K562 (cell line): ENCODE measurements around the gene MPC1. TPM values are rescaled to one million over a fixed set of nuclear protein-coding genes. Genes with fewer than 3 reads are reported as not detected.
A peak's percentile ranks its signal among the peaks of the same experiment; 100 is the strongest.

ENCODE experiments used
- CCAR2 ChIP-seq: fragments of 200-400 bp; formaldehyde crosslinking; IDR thresholded peaks from 2 replicates; pipeline ENCODE4 v1.6.1; 2017; ENCODE audit warnings: mild to moderate bottlenecking, low read depth, low read length
- FOXJ2 ChIP-seq: fragments of 200-800 bp; sonication (Bioruptor generic); IDR thresholded peaks from 2 replicates; pipeline ENCODE4 v1.6.1; 2016; ENCODE audit warnings: missing genetic modification characterization, missing compliant biosample characterization
- FOXK1 ChIP-seq: sonication (generic); formaldehyde crosslinking; IDR thresholded peaks from 2 replicates; pipeline ENCODE4 v1.8.0; 2022; ENCODE audit warnings: missing genetic modification reagents, mild to moderate bottlenecking, borderline replicate concordance
- KAT8 ChIP-seq: fragments of 450-650 bp; IDR thresholded peaks from 2 replicates; pipeline ENCODE4 v1.6.1; 2016; ENCODE audit warnings: low read depth, mild to moderate bottlenecking
- MEF2D ChIP-seq: conservative IDR thresholded peaks from 2 replicates; pipeline ENCODE4 v1.6.1; 2016; ENCODE audit warnings: low read depth, missing genetic modification characterization, missing compliant biosample characterization
- TBP ChIP-seq: optimal IDR thresholded peaks from 2 replicates; pipeline ENCODE3; 2011; ENCODE audit warnings: low read depth, low read length, improper control_type of control experiment
- ZNF12 ChIP-seq: sonication (generic); formaldehyde crosslinking; IDR thresholded peaks from 2 replicates; pipeline ENCODE4 v1.4.0; 2020; ENCODE audit warnings: mild to moderate bottlenecking, missing genetic modification reagents
- ZNF586 ChIP-seq: fragments of 450-650 bp; formaldehyde crosslinking; conservative IDR thresholded peaks from 2 replicates; pipeline ENCODE4 v1.4.0; 2020; ENCODE audit warnings: mild to moderate bottlenecking, moderate library complexity
- ZNF766 ChIP-seq: fragments of 200-800 bp; sonication (Bioruptor generic); conservative IDR thresholded peaks from 2 replicates; pipeline ENCODE4 v1.6.1; 2016; ENCODE audit warnings: missing genetic modification characterization, missing compliant biosample characterization
- polyA plus RNA-seq, 8 experiments: library from polyadenylated mRNA; depleted of rRNA in 4 of 8; stranded (reverse) in 5 of 8; unstranded in 3 of 8; fragments of >200 nt; fragmentation: Nextera tagmentation in 2 of 8; fragmentation: Illumina TruSeq in 1 of 8; extraction: Ambion mirVana in 2 of 8; extraction: Trizol in 1 of 8; gene quantifications; 2 replicates each; pipeline versions ENCODE4 v1.2.1 to v1.2.3, GENCODE V29; 2011 to 2014; ENCODE audit warnings: inconsistent platforms in 1 of 8, missing spikeins in 1 of 8
- total RNA-seq, 7 experiments: library from RNA; depleted of rRNA in 6 of 7; stranded (reverse); fragments of >200 nt in 6 of 7; fragmentation: Illumina TruSeq in 2 of 7; extraction: Trizol in 2 of 7; gene quantifications; 2 replicates each; pipeline versions ENCODE4 v1.2.1 to v1.2.3, GENCODE V29; 2011 to 2021; ENCODE audit warnings: low replicate concordance in 1 of 7
- TF ChIP-seq, protein P1 (sequence below): fragments of 450-650 bp; IDR thresholded peaks from 2 replicates; pipeline ENCODE4 v1.6.1; 2016; ENCODE audit warnings: mild to moderate bottlenecking, moderate library complexity
- TF ChIP-seq, protein P2 (sequence below): fragments of 250-450 bp; sonication (Bioruptor Pico); IDR thresholded peaks from 2 replicates; pipeline ENCODE4 v1.4.0; 2020; ENCODE audit warnings: mild to moderate bottlenecking, moderate library complexity
- TF ChIP-seq, protein P3 (sequence below): fragments of 450-650 bp; IDR thresholded peaks from 2 replicates; pipeline ENCODE4 v1.6.1; 2016
- TF ChIP-seq, protein P4 (sequence below): sonication (generic); formaldehyde crosslinking; IDR thresholded peaks from 2 replicates; pipeline ENCODE4 v1.8.1; 2023; ENCODE audit warnings: mild to moderate bottlenecking, missing genetic modification reagents

Gene MPC1
- total and polyA plus RNA-seq, 9 of the 15 experiments (the other 6 are each of a cell fraction or from before 2014, with no cell fraction given) = 78.6 to 185 (median 138) TPM

DNA sequence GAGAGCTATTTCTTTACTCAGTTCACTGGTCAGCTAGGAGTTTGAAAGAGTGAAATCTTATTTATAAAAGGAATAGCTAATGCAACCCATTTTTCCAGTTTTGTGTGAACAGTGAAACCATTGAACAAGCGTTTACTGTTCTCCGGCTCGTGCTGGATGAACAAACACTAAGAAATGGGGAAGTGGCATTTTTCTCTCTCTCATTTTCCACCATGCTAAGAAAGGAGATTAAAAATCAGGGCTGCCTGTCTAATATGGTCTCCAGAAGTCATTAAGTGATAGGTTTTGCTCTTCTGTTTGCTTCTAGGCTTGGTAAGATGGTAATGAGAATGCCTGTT is 39.6 kb downstream of the MPC1 start (continued):
- TF ChIP-seq, protein P1, sequence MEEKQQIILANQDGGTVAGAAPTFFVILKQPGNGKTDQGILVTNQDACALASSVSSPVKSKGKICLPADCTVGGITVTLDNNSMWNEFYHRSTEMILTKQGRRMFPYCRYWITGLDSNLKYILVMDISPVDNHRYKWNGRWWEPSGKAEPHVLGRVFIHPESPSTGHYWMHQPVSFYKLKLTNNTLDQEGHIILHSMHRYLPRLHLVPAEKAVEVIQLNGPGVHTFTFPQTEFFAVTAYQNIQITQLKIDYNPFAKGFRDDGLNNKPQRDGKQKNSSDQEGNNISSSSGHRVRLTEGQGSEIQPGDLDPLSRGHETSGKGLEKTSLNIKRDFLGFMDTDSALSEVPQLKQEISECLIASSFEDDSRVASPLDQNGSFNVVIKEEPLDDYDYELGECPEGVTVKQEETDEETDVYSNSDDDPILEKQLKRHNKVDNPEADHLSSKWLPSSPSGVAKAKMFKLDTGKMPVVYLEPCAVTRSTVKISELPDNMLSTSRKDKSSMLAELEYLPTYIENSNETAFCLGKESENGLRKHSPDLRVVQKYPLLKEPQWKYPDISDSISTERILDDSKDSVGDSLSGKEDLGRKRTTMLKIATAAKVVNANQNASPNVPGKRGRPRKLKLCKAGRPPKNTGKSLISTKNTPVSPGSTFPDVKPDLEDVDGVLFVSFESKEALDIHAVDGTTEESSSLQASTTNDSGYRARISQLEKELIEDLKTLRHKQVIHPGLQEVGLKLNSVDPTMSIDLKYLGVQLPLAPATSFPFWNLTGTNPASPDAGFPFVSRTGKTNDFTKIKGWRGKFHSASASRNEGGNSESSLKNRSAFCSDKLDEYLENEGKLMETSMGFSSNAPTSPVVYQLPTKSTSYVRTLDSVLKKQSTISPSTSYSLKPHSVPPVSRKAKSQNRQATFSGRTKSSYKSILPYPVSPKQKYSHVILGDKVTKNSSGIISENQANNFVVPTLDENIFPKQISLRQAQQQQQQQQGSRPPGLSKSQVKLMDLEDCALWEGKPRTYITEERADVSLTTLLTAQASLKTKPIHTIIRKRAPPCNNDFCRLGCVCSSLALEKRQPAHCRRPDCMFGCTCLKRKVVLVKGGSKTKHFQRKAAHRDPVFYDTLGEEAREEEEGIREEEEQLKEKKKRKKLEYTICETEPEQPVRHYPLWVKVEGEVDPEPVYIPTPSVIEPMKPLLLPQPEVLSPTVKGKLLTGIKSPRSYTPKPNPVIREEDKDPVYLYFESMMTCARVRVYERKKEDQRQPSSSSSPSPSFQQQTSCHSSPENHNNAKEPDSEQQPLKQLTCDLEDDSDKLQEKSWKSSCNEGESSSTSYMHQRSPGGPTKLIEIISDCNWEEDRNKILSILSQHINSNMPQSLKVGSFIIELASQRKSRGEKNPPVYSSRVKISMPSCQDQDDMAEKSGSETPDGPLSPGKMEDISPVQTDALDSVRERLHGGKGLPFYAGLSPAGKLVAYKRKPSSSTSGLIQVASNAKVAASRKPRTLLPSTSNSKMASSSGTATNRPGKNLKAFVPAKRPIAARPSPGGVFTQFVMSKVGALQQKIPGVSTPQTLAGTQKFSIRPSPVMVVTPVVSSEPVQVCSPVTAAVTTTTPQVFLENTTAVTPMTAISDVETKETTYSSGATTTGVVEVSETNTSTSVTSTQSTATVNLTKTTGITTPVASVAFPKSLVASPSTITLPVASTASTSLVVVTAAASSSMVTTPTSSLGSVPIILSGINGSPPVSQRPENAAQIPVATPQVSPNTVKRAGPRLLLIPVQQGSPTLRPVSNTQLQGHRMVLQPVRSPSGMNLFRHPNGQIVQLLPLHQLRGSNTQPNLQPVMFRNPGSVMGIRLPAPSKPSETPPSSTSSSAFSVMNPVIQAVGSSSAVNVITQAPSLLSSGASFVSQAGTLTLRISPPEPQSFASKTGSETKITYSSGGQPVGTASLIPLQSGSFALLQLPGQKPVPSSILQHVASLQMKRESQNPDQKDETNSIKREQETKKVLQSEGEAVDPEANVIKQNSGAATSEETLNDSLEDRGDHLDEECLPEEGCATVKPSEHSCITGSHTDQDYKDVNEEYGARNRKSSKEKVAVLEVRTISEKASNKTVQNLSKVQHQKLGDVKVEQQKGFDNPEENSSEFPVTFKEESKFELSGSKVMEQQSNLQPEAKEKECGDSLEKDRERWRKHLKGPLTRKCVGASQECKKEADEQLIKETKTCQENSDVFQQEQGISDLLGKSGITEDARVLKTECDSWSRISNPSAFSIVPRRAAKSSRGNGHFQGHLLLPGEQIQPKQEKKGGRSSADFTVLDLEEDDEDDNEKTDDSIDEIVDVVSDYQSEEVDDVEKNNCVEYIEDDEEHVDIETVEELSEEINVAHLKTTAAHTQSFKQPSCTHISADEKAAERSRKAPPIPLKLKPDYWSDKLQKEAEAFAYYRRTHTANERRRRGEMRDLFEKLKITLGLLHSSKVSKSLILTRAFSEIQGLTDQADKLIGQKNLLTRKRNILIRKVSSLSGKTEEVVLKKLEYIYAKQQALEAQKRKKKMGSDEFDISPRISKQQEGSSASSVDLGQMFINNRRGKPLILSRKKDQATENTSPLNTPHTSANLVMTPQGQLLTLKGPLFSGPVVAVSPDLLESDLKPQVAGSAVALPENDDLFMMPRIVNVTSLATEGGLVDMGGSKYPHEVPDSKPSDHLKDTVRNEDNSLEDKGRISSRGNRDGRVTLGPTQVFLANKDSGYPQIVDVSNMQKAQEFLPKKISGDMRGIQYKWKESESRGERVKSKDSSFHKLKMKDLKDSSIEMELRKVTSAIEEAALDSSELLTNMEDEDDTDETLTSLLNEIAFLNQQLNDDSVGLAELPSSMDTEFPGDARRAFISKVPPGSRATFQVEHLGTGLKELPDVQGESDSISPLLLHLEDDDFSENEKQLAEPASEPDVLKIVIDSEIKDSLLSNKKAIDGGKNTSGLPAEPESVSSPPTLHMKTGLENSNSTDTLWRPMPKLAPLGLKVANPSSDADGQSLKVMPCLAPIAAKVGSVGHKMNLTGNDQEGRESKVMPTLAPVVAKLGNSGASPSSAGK = 0 out of 2 replicates have a peak, but pooled peaks have one; percentile 3
- TF ChIP-seq KAT8 = no peak
- no peak for TF ChIP-seq ZNF12 (CRISPR knock-in tag)
- TF ChIP-seq, protein P2, sequence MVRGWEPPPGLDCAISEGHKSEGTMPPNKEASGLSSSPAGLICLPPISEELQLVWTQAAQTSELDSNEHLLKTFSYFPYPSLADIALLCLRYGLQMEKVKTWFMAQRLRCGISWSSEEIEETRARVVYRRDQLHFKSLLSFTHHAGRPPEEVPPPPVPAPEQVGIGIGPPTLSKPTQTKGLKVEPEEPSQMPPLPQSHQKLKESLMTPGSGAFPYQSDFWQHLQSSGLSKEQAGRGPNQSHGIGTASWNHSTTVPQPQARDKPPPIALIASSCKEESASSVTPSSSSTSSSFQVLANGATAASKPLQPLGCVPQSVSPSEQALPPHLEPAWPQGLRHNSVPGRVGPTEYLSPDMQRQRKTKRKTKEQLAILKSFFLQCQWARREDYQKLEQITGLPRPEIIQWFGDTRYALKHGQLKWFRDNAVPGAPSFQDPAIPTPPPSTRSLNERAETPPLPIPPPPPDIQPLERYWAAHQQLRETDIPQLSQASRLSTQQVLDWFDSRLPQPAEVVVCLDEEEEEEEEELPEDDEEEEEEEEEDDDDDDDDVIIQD (CRISPR knock-in tag) = no peak
- TF ChIP-seq ZNF586 = no peak
- TF ChIP-seq FOXK1 (CRISPR knock-in tag) = no peak
- TF ChIP-seq, protein P3, sequence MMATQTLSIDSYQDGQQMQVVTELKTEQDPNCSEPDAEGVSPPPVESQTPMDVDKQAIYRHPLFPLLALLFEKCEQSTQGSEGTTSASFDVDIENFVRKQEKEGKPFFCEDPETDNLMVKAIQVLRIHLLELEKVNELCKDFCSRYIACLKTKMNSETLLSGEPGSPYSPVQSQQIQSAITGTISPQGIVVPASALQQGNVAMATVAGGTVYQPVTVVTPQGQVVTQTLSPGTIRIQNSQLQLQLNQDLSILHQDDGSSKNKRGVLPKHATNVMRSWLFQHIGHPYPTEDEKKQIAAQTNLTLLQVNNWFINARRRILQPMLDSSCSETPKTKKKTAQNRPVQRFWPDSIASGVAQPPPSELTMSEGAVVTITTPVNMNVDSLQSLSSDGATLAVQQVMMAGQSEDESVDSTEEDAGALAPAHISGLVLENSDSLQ = no peak
- no peak for TF ChIP-seq FOXJ2 (tag)
- TF ChIP-seq, protein P4, sequence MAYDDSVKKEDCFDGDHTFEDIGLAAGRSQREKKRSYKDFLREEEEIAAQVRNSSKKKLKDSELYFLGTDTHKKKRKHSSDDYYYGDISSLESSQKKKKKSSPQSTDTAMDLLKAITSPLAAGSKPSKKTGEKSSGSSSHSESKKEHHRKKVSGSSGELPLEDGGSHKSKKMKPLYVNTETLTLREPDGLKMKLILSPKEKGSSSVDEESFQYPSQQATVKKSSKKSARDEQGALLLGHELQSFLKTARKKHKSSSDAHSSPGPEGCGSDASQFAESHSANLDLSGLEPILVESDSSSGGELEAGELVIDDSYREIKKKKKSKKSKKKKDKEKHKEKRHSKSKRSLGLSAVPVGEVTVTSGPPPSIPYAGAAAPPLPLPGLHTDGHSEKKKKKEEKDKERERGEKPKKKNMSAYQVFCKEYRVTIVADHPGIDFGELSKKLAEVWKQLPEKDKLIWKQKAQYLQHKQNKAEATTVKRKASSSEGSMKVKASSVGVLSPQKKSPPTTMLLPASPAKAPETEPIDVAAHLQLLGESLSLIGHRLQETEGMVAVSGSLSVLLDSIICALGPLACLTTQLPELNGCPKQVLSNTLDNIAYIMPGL (CRISPR knock-in tag) = no peak
- no peak for TF ChIP-seq TBP
- no peak for TF ChIP-seq MEF2D (tag)
- peak; percentile 35; the same call in 1 of the 2 replicates for TF ChIP-seq ZNF766 (CRISPR knock-in tag)
- no peak for TF ChIP-seq CCAR2
